Cerebellar cortex (tissue), 1 donor: ENCODE results near the gene DHX30.
"Not testable (repeated sequence)": the region's sequence is repeated elsewhere in the genome, so short reads cannot be mapped to it uniquely, and the experiment has no call there.

Source experiments
- DNase-seq: peaks from one replicate; pipeline ENCODE4 v3.0.0-alpha.2; 2015; ENCODE audit warnings: low spot score

DHX30 gene

GRCh38 chr3:47802734-47803479 is at the start of gene DHX30:
TSS of gene DHX30 (plus strand) at chr3:47803138. CDS start at chr3:47810684, 7,546 bp downstream.
- peak; percentile 83 for DNase-seq

- no peak for DNase-seq
Measured at GRCh38 chr3:47758261-47759025, 44.5 kb upstream of the DHX30 start.

- DNase-seq, result not testable (repeated sequence)
Measured at GRCh38 chr3:47760207-47760606, 42.7 kb upstream of the DHX30 start.

- DNase-seq, result no peak
Measured at GRCh38 chr3:47761046-47761445, 41.9 kb upstream of the DHX30 start.

GRCh38 chr3:47762233-47762632 is 40.7 kb upstream of the DHX30 start:
- no peak for DNase-seq

- DNase-seq, result no peak
Measured at GRCh38 chr3:47766186-47766585, 36.8 kb upstream of the DHX30 start.

GRCh38 chr3:47772047-47772446 is 30.9 kb upstream of the DHX30 start:
- no peak for DNase-seq

- no peak for DNase-seq
Measured at GRCh38 chr3:47772788-47773187, 30.1 kb upstream of the DHX30 start.

- DNase-seq, result no peak
Measured at GRCh38 chr3:47778746-47779145, 24.2 kb upstream of the DHX30 start.

GRCh38 chr3:47780741-47781684 is 21.9 kb upstream of the DHX30 start:
- peak; percentile 47 for DNase-seq

- DNase-seq, result peak; percentile 96
Measured at GRCh38 chr3:47781685-47782445, 21.1 kb upstream of the DHX30 start, which contains the start of gene SMARCC1. TSS of gene SMARCC1 (minus strand) at chr3:47781893. CDS start at chr3:47781797, 96 bp downstream.

GRCh38 chr3:47782446-47783308 is 20.3 kb upstream of the DHX30 start:
- no peak for DNase-seq

GRCh38 chr3:47783673-47784072 is 19.3 kb upstream of the DHX30 start:
- DNase-seq, result no peak

GRCh38 chr3:47791193-47791855 is 11.6 kb upstream of the DHX30 start:
- DNase-seq, result no peak

- DNase-seq, result no peak
Measured at GRCh38 chr3:47792699-47793098, 10.2 kb upstream of the DHX30 start.

GRCh38 chr3:47794544-47794943 is 8.4 kb upstream of the DHX30 start:
- DNase-seq, result no peak

GRCh38 chr3:47799733-47800132 is 3.2 kb upstream of the DHX30 start:
- DNase-seq, result peak; percentile 19

- no peak for DNase-seq
Measured at GRCh38 chr3:47803480-47804025, 615 bp downstream of the DHX30 start.

GRCh38 chr3:47804577-47804976 is 1.6 kb downstream of the DHX30 start:
- no peak for DNase-seq
